Measurements from ENCODE around the gene DGUOK. TPM values are rescaled to one million over a fixed set of nuclear protein-coding genes. Genes with fewer than 3 reads are reported as not detected.

The DGUOK gene
- total and polyA plus RNA-seq, 2 experiments from 2014 or later, result 68.4 to 287 TPM

- H3K36me3 ChIP-seq (ENCODE audit: insufficient read depth), result no peaks in the 10 kb centered on the region
- peaks cover 55% of the 10 kb centered on the region for H3K79me2 ChIP-seq (replicated peaks; ENCODE audit: insufficient read depth)
- no peaks in the 10 kb centered on the region for H3K9me2 ChIP-seq (ENCODE audit: insufficient read depth)
- no peaks in the 10 kb centered on the region; the same call in 1 of the 2 replicates for H3F3A ChIP-seq (replicated peaks; ENCODE audit: low read depth)
- TF ChIP-seq CREB1 (CRISPR knock-in tag; IDR thresholded peaks at IDR 0.05; ENCODE audit: low read depth) (no peak), ZNF331 (CRISPR knock-in tag; IDR thresholded peaks at IDR 0.05; ENCODE audit: low read depth) (no peak), NANOG (IDR thresholded peaks at IDR 0.05; ENCODE audit: borderline replicate concordance) (no peak), REST (IDR thresholded peaks at IDR 0.05; ENCODE audit: unreplicated experiment) (no peak), CTCF (conservative IDR thresholded peaks at IDR 0.05; ENCODE audit: low read depth in 2 of 2) (no peak), ZNF462 (CRISPR knock-in tag; IDR thresholded peaks at IDR 0.05) (no peak), ETS1 (IDR thresholded peaks at IDR 0.05) (no peak), JUNB (IDR thresholded peaks at IDR 0.05; ENCODE audit: unreplicated experiment) (no peak), STAT1 (IDR thresholded peaks at IDR 0.05; ENCODE audit: unreplicated experiment) (no peak), EZH2phosphoT487 (IDR thresholded peaks at IDR 0.05; ENCODE audit: unreplicated experiment) (no peak), POLR2AphosphoS5 (IDR thresholded peaks at IDR 0.05; ENCODE audit: low read depth) (no peak), EZH2 (IDR thresholded peaks at IDR 0.05; ENCODE audit: low read depth, unreplicated experiment) (no peak), ZNF114 (CRISPR knock-in tag; IDR thresholded peaks at IDR 0.05) (no peak)
- H3K4me2 ChIP-seq, result peak overlapping the region; percentile 78
- H3K27me3 Mint-ChIP-seq (ENCODE audit: insufficient read depth, low read depth, poor library complexity), result peaks cover 2% of the 10 kb centered on the region
- DNase-seq (ENCODE audit: low spot score) (no peak), ATAC-seq (no peak)
- H3K4me1 Mint-ChIP-seq, result peaks cover 23% of the 10 kb centered on the region
- H3K36me3 Mint-ChIP-seq (ENCODE audit: low read depth), result peaks cover 5% of the 10 kb centered on the region
- H3K27ac ChIP-seq (ENCODE audit: low read depth), result peak overlapping the region; percentile 71
- peak overlapping the region; percentile 97 for H3K27ac Mint-ChIP-seq
- peak overlapping the region; percentile 91 for H3K4me3 Mint-ChIP-seq
- peak overlapping the region; percentile 65 for H3K4me3 ChIP-seq
- peaks cover 15% of the 10 kb centered on the region for H3K4me1 ChIP-seq (ENCODE audit: insufficient read depth)
- H3K27me3 ChIP-seq (ENCODE audit: insufficient read depth), result no peaks in the 10 kb centered on the region
- peaks cover 31% of the 10 kb centered on the region for H4K20me1 ChIP-seq (replicated peaks; ENCODE audit: insufficient read depth)
- no peaks in the 10 kb centered on the region for H3K9me3 Mint-ChIP-seq
- no peak overlapping the region for H2AFZ ChIP-seq
Measured at GRCh38 chr2:73927344-73927743, 664 bp downstream of the DGUOK start.

Measured in GM23338 (cell line).